ENCODE results near the gene ATP8B3.

DNA sequence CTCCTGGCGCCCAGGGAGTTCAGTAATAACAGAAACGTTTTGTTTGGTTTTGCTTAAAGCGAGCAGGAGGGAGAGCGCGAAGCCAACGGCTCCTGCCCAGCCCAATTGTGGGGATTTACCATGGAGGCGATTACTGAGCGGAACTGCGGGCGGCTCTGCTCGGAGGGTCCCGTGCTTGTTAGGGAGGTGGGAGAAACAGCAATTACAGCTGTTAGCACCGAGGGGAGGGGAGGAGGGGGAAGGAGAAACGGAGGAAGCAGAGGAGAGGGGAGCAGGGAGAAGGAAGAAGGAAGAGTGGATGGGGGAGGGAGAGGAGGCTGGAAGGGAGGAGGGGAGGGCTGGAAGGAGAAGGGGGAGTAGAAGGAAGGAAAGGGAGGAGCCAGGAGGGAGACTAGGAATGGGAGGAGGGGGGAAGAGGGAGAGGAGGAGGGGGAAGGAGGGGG lies 66.5 kb downstream of the ATP8B3 start:
- TF ChIP-seq, protein P1, sequence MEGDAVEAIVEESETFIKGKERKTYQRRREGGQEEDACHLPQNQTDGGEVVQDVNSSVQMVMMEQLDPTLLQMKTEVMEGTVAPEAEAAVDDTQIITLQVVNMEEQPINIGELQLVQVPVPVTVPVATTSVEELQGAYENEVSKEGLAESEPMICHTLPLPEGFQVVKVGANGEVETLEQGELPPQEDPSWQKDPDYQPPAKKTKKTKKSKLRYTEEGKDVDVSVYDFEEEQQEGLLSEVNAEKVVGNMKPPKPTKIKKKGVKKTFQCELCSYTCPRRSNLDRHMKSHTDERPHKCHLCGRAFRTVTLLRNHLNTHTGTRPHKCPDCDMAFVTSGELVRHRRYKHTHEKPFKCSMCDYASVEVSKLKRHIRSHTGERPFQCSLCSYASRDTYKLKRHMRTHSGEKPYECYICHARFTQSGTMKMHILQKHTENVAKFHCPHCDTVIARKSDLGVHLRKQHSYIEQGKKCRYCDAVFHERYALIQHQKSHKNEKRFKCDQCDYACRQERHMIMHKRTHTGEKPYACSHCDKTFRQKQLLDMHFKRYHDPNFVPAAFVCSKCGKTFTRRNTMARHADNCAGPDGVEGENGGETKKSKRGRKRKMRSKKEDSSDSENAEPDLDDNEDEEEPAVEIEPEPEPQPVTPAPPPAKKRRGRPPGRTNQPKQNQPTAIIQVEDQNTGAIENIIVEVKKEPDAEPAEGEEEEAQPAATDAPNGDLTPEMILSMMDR (IDR thresholded peaks at IDR 0.05; ENCODE audit: insufficient read depth, low read length, poor library complexity, severe bottlenecking), result no peak
- no peak for TF ChIP-seq EZH2phosphoT487 (conservative IDR thresholded peaks at IDR 0.05; ENCODE audit: low read length)

All from SU-DHL-6 (cell line).